Mononuclear cell (primary cell): ENCODE measurements around the gene RASSF8. TPM values are rescaled to one million over a fixed set of nuclear protein-coding genes. Genes with fewer than 3 reads are reported as not detected.

Source experiments
- total RNA-seq: library from RNA; depleted of rRNA; stranded (reverse); fragments of >200 nt; gene quantifications from one replicate; pipeline ENCODE4 v1.2.3, GENCODE V29; 2012

The RASSF8 gene
- total RNA-seq, 1 donor: 0.21 TPM

Other genes with a start within 250 kb of the RASSF8 start
- gene BHLHE41, start 166.4 kb downstream of the RASSF8 start, total RNA-seq: 0.10 TPM
- gene SSPN, start 236.9 kb downstream of the RASSF8 start, total RNA-seq: 0.10 TPM